HG03469 (cell line): ENCODE measurements around the gene CDON.

ENCODE experiments used
- ATAC-seq: cut with Tn5 transposase; IDR thresholded peaks from one replicate; pipeline ENCODE4 v1.9.1; 2021; ENCODE audit warnings: mild to moderate bottlenecking, moderate library complexity, moderate number of reproducible peaks; ENCODE audit not compliant: unreplicated experiment

CDON gene

GRCh38 chr11:126084608-126084912 lies 21.9 kb upstream of the CDON start:
- no peak for ATAC-seq

- ATAC-seq, result no peak
Measured at GRCh38 chr11:126083829-126084607, 21.4 kb upstream of the CDON start.

GRCh38 chr11:126082251-126083109 lies 19.8 kb upstream of the CDON start:
- ATAC-seq, result no peak

GRCh38 chr11:126081915-126082250 lies 19.2 kb upstream of the CDON start:
- no peak for ATAC-seq

GRCh38 chr11:126080161-126080941 lies 17.7 kb upstream of the CDON start:
- no peak for ATAC-seq

- no peak for ATAC-seq
Measured at GRCh38 chr11:126079621-126080124, 17.0 kb upstream of the CDON start.

- no peak for ATAC-seq
Measured at GRCh38 chr11:126076641-126077040, 14.0 kb upstream of the CDON start.

GRCh38 chr11:126072801-126073594 lies 10.3 kb upstream of the CDON start:
- ATAC-seq, result no peak

- no peak for ATAC-seq
Measured at GRCh38 chr11:126072141-126072741, 9.6 kb upstream of the CDON start.

- no peak for ATAC-seq
Measured at GRCh38 chr11:126063507-126063852, 814 bp upstream of the CDON start.

- no peak for ATAC-seq
Measured at GRCh38 chr11:126061707-126062678, 673 bp downstream of the CDON start.

- no peak for ATAC-seq
Measured at GRCh38 chr11:126060757-126061171, 1.9 kb downstream of the CDON start.

GRCh38 chr11:126059238-126059781 lies 3.4 kb downstream of the CDON start:
- ATAC-seq, result no peak

- ATAC-seq, result no peak
Measured at GRCh38 chr11:126058105-126058874, 4.4 kb downstream of the CDON start.

- no peak for ATAC-seq
Measured at GRCh38 chr11:126054882-126055281, 7.8 kb downstream of the CDON start.

GRCh38 chr11:126054408-126054807 lies 8.3 kb downstream of the CDON start:
- ATAC-seq, result no peak

- ATAC-seq, result no peak
Measured at GRCh38 chr11:126053415-126054286, 9.0 kb downstream of the CDON start.
